ENCODE measurements around the gene IFT57.
A peak's percentile ranks its signal among the peaks of the same experiment; 100 is the strongest.

IFT57 gene

DNA sequence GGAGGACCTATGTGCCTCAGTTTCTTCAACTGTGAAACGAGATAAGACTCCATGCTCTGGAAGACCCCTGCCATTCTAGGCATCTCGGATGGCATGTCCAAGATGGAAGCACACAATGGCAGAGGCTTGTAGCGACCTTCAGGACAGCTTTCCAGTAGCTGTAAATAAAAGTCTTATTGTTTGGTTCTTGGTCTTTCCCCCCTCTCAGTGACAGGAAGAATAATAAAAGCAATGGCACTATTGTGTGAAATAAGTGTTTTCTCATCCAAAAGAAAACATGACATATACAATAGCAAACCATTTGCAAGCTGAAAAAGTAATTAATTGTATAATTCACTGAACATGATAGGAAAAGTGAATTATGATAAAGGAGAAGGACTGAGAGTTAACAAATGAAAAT lies 98.9 kb downstream of the IFT57 start:
- DNase-seq = no peak

GRCh38 chr3:108122276-108122675 lies 99.9 kb downstream of the IFT57 start:
- peak in 1 of 2 donors; percentile 65 for DNase-seq

- DNase-seq = no peak
Observed at GRCh38 chr3:108119398-108120104, 102.7 kb downstream of the IFT57 start.

DNA sequence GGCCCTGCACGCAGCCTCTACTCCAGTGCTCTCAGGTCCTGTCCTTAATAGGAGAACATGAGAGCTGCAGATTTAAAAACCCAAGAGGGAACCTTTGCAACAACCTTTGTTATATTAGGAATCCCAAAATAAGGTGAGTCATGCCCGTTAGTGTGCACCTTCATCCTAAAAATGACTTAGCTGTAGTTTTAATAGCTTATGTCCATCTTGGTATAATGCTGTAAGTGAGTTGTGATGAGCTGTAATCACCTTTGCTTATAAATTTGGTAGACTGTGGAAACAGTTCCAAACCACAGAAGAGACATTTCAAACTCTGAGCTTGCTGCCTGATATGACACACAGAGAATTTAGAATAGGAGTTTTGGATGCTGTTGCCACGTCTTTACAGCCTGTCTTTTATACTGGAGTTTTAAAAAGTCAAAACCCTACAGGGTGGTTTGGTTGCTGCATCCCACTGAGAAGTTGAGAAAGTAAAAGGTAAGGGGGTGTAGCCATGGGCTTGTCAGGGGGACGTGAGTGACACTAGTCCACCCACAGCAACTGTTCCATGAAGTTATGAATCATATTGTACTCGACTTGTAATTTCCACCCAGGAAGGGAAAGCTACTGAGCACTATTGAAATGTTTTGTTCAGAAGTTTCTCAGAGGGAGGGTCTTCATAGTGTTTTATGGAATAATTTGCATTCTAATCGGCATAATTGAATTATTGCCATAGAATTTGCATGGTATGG lies 104.0 kb downstream of the IFT57 start:
- peak in 1 of 2 donors; percentile 67 for DNase-seq

DNA sequence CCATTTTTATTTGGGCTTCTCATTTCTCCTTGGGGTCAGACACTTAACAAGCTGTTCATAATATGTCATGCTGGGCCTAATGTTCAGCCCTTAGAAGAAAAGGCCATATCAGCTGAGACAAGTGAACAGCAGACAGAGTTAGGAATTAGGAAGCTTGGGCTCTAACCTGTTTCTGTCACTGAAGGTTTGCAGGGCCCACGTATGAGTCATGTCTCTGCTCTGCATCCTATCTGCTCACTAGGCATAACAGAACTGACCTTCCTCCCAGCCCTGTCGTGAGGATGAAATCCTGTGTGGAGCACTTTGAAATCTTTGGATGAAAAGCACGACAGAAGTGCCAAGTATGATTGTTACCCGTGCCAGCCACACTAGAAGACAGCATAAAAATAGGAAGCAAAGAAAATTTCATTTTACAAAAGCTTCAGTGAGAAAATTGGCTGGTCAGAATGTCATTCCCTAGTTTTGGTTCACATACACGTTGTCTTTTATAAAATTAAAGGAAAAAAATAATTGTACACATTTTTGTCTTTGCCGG lies 104.9 kb downstream of the IFT57 start:
- DNase-seq = no peak

GRCh38 chr3:108114423-108115065 lies 107.7 kb downstream of the IFT57 start:
- DNase-seq = no peak

DNA sequence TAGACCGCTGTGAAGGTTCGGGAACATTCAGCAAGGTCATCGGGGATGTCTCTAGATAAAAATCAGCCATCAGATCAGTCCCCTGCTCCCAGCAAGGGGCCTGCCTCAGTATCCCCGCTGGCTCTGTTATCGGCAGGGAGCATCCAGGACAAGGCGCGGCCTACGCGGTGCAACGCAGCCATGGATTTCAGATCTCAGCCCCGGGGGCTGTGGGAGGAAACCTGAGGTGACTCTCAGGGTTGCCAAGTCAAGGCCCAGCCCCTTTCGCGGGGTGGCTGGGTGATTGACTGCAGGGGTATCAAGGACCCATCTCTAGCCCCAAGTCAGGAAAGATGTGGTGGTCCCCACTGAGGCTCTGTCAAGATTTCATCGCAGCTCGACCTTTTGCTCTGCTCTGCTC lies 108.2 kb downstream of the IFT57 start:
- no peak for DNase-seq

DNA sequence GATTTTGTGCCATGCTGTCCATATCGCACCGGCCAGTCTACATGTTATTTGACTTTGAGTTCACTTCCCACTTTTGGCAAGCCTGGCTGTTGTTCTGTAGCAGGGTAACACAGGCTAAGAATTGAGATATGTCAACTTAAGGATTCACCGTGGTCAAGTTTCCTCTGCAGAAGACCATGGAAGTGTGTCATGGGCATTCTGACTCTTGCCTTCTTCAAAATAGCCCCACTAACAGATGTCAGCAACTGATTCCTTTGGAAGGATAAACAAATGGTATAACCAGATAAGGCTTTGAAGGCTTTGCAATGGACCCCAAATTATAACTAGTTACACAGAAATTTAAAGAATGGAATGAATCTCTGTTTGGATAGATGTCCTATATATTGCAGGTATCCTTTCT lies 111.3 kb downstream of the IFT57 start:
- no peak for DNase-seq
